GM23338 (cell line): ENCODE measurements around the gene UVSSA. TPM values are rescaled to one million over a fixed set of nuclear protein-coding genes. Genes with fewer than 3 reads are reported as not detected.

Experiments used
- ATAC-seq: fragments of 200-7000 bp; cut with Tn5 transposase; 3 replicates; pipeline ENCODE4 v1.9.1; 2020
- DNase-seq: peaks from one replicate; pipeline ENCODE4 v3.0.0-alpha.2; 2015; ENCODE audit warnings: low spot score
- H2AFZ ChIP-seq: fragments of 200-600 bp; sonication (generic); 2 replicates; pipeline ENCODE4 v1.8.0; 2016; ENCODE audit warnings: antibody characterized with exemption, mild to moderate bottlenecking, moderate library complexity
- H3F3A ChIP-seq: fragments of 200-600 bp; sonication (generic); replicated peaks from 2 replicates; pipeline ENCODE4 v1.8.0; 2017; ENCODE audit warnings: antibody characterized with exemption, mixed run types, low read depth
- H3K27ac ChIP-seq: fragments of 200-600 bp; sonication (generic); 2 replicates; pipeline ENCODE4 v1.6.1; 2016; ENCODE audit warnings: low read depth
- H3K27me3 ChIP-seq: fragments of 200-600 bp; sonication (generic); 2 replicates; pipeline ENCODE4 v1.8.0; 2016; ENCODE audit warnings: mild to moderate bottlenecking, mixed run types, moderate library complexity; ENCODE audit not compliant: insufficient read depth
- H3K36me3 ChIP-seq: fragments of 200-600 bp; sonication (generic); 2 replicates; pipeline ENCODE4 v1.8.0; 2016; ENCODE audit warnings: mild to moderate bottlenecking; ENCODE audit not compliant: insufficient read depth
- H3K4me1 ChIP-seq: fragments of 200-600 bp; sonication (generic); 2 replicates; pipeline ENCODE4 v1.8.0; 2016; ENCODE audit warnings: mild to moderate bottlenecking, moderate library complexity; ENCODE audit not compliant: insufficient read depth
- H3K4me2 ChIP-seq: fragments of 200-600 bp; sonication (generic); 2 replicates; pipeline ENCODE4 v1.7.1; 2017; ENCODE audit warnings: mixed run types
- H3K4me3 ChIP-seq: fragments of 200-600 bp; sonication (generic); 2 replicates; pipeline ENCODE4 v1.6.1; 2016; ENCODE audit warnings: mixed run types
- H3K79me2 ChIP-seq: fragments of 200-600 bp; sonication (generic); replicated peaks from 2 replicates; pipeline ENCODE4 v1.8.0; 2017; ENCODE audit warnings: mild to moderate bottlenecking; ENCODE audit not compliant: insufficient read depth
- H3K9me2 ChIP-seq: fragments of 200-600 bp; sonication (generic); 2 replicates; pipeline ENCODE4 v1.8.0; 2017; ENCODE audit not compliant: insufficient read depth
- H4K20me1 ChIP-seq: fragments of 200-600 bp; sonication (generic); replicated peaks from 2 replicates; pipeline ENCODE4 v1.8.0; 2017; ENCODE audit warnings: mild to moderate bottlenecking; ENCODE audit not compliant: insufficient read depth
- H3K27ac Mint-ChIP-seq: 2 replicates; pipeline ENCODE4 v1.8.0; 2020; ENCODE audit warnings: inconsistent platforms, mild to moderate bottlenecking, moderate library complexity, mixed read lengths
- H3K27me3 Mint-ChIP-seq: 3 replicates; pipeline ENCODE4 v1.8.0; 2022; ENCODE audit warnings: low read depth, mild to moderate bottlenecking, moderate library complexity, mixed read lengths, inconsistent platforms; ENCODE audit not compliant: insufficient read depth, poor library complexity
- H3K36me3 Mint-ChIP-seq: 3 replicates; pipeline ENCODE4 v1.8.0; 2021; ENCODE audit warnings: low read depth, mild to moderate bottlenecking, inconsistent platforms, moderate library complexity, mixed read lengths
- H3K4me1 Mint-ChIP-seq: 3 replicates; pipeline ENCODE4 v1.8.0; 2020; ENCODE audit warnings: mild to moderate bottlenecking, inconsistent platforms, mixed read lengths
- H3K4me3 Mint-ChIP-seq: 3 replicates; pipeline ENCODE4 v1.8.0; 2021; ENCODE audit warnings: moderate library complexity, mild to moderate bottlenecking, inconsistent platforms, mixed read lengths
- H3K9me3 Mint-ChIP-seq: 3 replicates; pipeline ENCODE4 v1.8.0; 2020; ENCODE audit warnings: moderate library complexity, mild to moderate bottlenecking, inconsistent platforms, mixed read lengths
- CREB1 ChIP-seq: fragments of 250-450 bp; sonication (Bioruptor Pico); IDR thresholded peaks from 2 replicates; pipeline ENCODE4 v1.5.0; 2020; ENCODE audit warnings: low read depth, mild to moderate bottlenecking, moderate library complexity
- CTCF ChIP-seq, 2 experiments: fragments of 200-600 bp in 1 of 2; sonication (generic) in 1 of 2; conservative IDR thresholded peaks; 2 replicates each; pipeline versions ENCODE4 v1.5.1 to v1.6.1; 2016 to 2017; ENCODE audit warnings: antibody characterized with exemption in 2 of 2, low read depth in 2 of 2, mild to moderate bottlenecking in 2 of 2, moderate library complexity in 1 of 2
- EZH2 ChIP-seq: fragments of 200-600 bp; sonication (generic); IDR thresholded peaks from one replicate; pipeline ENCODE4 v1.8.0; 2017; ENCODE audit warnings: antibody characterized with exemption, mild to moderate bottlenecking, low read depth; ENCODE audit not compliant: unreplicated experiment
- EZH2phosphoT487 ChIP-seq: fragments of 200-600 bp; sonication (generic); IDR thresholded peaks from one replicate; pipeline ENCODE4 v1.8.1; 2018; ENCODE audit warnings: antibody characterized with exemption; ENCODE audit not compliant: unreplicated experiment
- JUNB ChIP-seq: IDR thresholded peaks from one replicate; pipeline ENCODE4 v1.6.1; 2016; ENCODE audit warnings: antibody characterized with exemption; ENCODE audit not compliant: unreplicated experiment
- NANOG ChIP-seq: IDR thresholded peaks from 2 replicates; pipeline ENCODE4 v1.6.1; 2016; ENCODE audit warnings: antibody characterized with exemption, borderline replicate concordance
- POLR2AphosphoS5 ChIP-seq: IDR thresholded peaks from 2 replicates; pipeline ENCODE4 v1.6.1; 2016; ENCODE audit warnings: antibody characterized with exemption, low read depth
- STAT1 ChIP-seq: IDR thresholded peaks from one replicate; pipeline ENCODE4 v1.6.1; 2016; ENCODE audit warnings: antibody characterized with exemption; ENCODE audit not compliant: unreplicated experiment
- ZNF331 ChIP-seq: fragments of 250-450 bp; sonication (Bioruptor Pico); IDR thresholded peaks from 2 replicates; pipeline ENCODE4 v1.5.0; 2020; ENCODE audit warnings: low read depth, mild to moderate bottlenecking, moderate library complexity
- polyA plus RNA-seq: library from polyadenylated mRNA; unstranded; fragments of >200 nt; fragmentation: Nextera tagmentation; extraction: Ambion mirVana; gene quantifications from 2 replicates; pipeline ENCODE4 v1.2.1, GENCODE V29; 2016
- total RNA-seq: library from RNA; depleted of rRNA; stranded (reverse); fragments of >200 nt; shearing (Covaris generic); gene quantifications from 2 replicates; pipeline ENCODE4 v1.2.3, GENCODE V29; 2014
- TF ChIP-seq, protein P1 (sequence below): IDR thresholded peaks from 2 replicates; pipeline ENCODE4 v1.6.1; 2016; ENCODE audit warnings: antibody characterized with exemption
- TF ChIP-seq, protein P2 (sequence below): fragments of 250-450 bp; sonication (Bioruptor Pico); IDR thresholded peaks from 2 replicates; pipeline ENCODE4 v1.5.0; 2020; ENCODE audit warnings: mild to moderate bottlenecking, moderate library complexity

Gene UVSSA
- total and polyA plus RNA-seq, 2 experiments from 2014 or later: 6.5 to 27.7 TPM

GRCh38 chr4:1417522-1418390 is 70.7 kb downstream of the UVSSA start (continued):
- no peak for TF ChIP-seq JUNB
- no peak for TF ChIP-seq POLR2AphosphoS5
- TF ChIP-seq, protein P1, sequence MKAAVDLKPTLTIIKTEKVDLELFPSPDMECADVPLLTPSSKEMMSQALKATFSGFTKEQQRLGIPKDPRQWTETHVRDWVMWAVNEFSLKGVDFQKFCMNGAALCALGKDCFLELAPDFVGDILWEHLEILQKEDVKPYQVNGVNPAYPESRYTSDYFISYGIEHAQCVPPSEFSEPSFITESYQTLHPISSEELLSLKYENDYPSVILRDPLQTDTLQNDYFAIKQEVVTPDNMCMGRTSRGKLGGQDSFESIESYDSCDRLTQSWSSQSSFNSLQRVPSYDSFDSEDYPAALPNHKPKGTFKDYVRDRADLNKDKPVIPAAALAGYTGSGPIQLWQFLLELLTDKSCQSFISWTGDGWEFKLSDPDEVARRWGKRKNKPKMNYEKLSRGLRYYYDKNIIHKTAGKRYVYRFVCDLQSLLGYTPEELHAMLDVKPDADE: no peak

DNA sequence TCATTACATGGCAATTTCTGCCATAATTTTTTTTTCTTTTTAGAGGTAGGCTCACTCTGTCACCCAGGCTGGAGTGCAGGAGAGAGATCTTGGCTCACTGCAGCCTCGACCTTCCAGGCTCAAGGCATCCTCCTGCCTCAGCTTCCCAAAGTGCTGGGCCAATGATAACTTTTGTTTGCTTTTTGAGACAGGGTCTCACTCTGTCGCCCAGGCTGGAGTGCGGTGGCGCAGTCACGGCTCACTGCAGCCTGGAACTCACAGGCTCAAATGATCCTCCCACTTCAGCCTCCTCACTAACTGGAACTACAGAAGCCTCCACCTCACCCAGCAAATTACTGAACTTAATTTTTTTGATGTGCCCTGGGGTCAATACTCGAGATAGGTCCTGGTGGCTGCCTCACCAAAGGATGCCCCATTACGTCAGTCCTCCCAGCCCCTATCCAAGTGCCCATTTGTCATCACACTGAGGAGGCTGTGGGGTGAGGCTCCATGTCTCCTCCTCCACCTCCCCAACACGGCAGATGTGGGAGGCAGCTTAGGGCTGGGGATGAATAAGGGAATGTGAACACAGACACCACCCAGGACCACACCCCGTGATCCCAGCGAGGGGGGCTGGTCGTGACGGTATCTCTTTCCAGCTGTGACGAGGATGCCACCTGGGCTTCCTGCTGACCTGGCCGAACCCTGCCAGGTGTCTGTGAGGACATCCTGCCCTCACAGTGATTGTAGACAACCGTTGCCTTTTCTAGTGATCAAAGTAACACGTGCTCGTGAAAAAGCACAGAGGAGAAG is 71.7 kb downstream of the UVSSA start:
- no peak overlapping the region for H3K27ac Mint-ChIP-seq
- ATAC-seq (no peak), DNase-seq (no peak)
- Histone ChIP-seq H3K36me3 (no peaks in the 10 kb centered on the region), H3K27me3 (peaks cover 7% of the 10 kb centered on the region), H3F3A (0 out of 2 replicates have a peak, but pooled peaks cover 3% of the 10 kb centered on the region), H3K4me3 (no peak overlapping the region), H3K9me2 (no peaks in the 10 kb centered on the region), H4K20me1 (no peaks in the 10 kb centered on the region), H3K27ac (no peak overlapping the region), H2AFZ (no peak overlapping the region), H3K79me2 (no peaks in the 10 kb centered on the region), H3K4me1 (no peaks in the 10 kb centered on the region), H3K4me2 (no peak overlapping the region)
- H3K9me3 Mint-ChIP-seq: no peaks in the 10 kb centered on the region
- peaks cover 20% of the 10 kb centered on the region for H3K27me3 Mint-ChIP-seq
- no peak overlapping the region for H3K4me3 Mint-ChIP-seq
- H3K4me1 Mint-ChIP-seq: peaks cover 3% of the 10 kb centered on the region; the same call in 2 of the 3 replicates
- no peaks in the 10 kb centered on the region for H3K36me3 Mint-ChIP-seq
- TF ChIP-seq CREB1 (CRISPR knock-in tag): no peak
- no peak for TF ChIP-seq ZNF331 (CRISPR knock-in tag)
- TF ChIP-seq, protein P1: no peak
- no peak for TF ChIP-seq NANOG
- no peak for TF ChIP-seq STAT1
- no peak for TF ChIP-seq JUNB
- TF ChIP-seq POLR2AphosphoS5: no peak
- TF ChIP-seq EZH2phosphoT487: no peak
- TF ChIP-seq, protein P2, sequence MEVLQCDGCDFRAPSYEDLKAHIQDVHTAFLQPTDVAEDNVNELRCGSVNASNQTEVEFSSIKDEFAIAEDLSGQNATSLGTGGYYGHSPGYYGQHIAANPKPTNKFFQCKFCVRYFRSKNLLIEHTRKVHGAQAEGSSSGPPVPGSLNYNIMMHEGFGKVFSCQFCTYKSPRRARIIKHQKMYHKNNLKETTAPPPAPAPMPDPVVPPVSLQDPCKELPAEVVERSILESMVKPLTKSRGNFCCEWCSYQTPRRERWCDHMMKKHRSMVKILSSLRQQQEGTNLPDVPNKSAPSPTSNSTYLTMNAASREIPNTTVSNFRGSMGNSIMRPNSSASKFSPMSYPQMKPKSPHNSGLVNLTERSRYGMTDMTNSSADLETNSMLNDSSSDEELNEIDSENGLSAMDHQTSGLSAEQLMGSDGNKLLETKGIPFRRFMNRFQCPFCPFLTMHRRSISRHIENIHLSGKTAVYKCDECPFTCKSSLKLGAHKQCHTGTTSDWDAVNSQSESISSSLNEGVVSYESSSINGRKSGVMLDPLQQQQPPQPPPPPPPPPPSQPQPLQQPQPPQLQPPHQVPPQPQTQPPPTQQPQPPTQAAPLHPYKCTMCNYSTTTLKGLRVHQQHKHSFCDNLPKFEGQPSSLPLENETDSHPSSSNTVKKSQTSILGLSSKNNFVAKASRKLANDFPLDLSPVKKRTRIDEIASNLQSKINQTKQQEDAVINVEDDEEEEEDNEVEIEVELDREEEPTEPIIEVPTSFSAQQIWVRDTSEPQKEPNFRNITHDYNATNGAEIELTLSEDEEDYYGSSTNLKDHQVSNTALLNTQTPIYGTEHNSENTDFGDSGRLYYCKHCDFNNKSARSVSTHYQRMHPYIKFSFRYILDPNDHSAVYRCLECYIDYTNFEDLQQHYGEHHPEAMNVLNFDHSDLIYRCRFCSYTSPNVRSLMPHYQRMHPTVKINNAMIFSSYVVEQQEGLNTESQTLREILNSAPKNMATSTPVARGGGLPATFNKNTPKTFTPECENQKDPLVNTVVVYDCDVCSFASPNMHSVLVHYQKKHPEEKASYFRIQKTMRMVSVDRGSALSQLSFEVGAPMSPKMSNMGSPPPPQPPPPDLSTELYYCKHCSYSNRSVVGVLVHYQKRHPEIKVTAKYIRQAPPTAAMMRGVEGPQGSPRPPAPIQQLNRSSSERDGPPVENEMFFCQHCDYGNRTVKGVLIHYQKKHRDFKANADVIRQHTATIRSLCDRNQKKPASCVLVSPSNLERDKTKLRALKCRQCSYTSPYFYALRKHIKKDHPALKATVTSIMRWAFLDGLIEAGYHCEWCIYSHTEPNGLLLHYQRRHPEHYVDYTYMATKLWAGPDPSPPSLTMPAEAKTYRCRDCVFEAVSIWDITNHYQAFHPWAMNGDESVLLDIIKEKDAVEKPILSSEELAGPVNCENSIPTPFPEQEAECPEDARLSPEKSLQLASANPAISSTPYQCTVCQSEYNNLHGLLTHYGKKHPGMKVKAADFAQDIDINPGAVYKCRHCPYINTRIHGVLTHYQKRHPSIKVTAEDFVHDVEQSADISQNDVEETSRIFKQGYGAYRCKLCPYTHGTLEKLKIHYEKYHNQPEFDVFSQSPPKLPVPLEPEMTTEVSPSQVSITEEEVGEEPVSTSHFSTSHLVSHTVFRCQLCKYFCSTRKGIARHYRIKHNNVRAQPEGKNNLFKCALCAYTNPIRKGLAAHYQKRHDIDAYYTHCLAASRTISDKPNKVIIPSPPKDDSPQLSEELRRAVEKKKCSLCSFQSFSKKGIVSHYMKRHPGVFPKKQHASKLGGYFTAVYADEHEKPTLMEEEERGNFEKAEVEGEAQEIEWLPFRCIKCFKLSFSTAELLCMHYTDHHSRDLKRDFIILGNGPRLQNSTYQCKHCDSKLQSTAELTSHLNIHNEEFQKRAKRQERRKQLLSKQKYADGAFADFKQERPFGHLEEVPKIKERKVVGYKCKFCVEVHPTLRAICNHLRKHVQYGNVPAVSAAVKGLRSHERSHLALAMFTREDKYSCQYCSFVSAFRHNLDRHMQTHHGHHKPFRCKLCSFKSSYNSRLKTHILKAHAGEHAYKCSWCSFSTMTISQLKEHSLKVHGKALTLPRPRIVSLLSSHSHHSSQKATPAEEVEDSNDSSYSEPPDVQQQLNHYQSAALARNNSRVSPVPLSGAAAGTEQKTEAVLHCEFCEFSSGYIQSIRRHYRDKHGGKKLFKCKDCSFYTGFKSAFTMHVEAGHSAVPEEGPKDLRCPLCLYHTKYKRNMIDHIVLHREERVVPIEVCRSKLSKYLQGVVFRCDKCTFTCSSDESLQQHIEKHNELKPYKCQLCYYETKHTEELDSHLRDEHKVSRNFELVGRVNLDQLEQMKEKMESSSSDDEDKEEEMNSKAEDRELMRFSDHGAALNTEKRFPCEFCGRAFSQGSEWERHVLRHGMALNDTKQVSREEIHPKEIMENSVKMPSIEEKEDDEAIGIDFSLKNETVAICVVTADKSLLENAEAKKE (CRISPR knock-in tag): no peak
- no peak for TF ChIP-seq CTCF (conservative IDR thresholded peaks at IDR 0.05; ENCODE audit: low read depth in 2 of 2)
- TF ChIP-seq EZH2: no peak
